ENCODE data around the gene LIPI. TPM values are rescaled to one million over a fixed set of nuclear protein-coding genes. Genes with fewer than 3 reads are reported as not detected.

The LIPI gene
- total RNA-seq, 3 donors from 2014 or later (not counting 1 experiment from before 2014, with no cell fraction given), result not detected

- no peak overlapping the region for H3K4me3 Mint-ChIP-seq
- no peak overlapping the region for H3K4me3 ChIP-seq (ENCODE audit: low read length)
- no peaks in the 10 kb centered on the region for H3K4me1 Mint-ChIP-seq
- peaks cover 11 to 19% of the 10 kb centered on the region in 2 donors for H3K9me3 Mint-ChIP-seq
- no peaks in the 10 kb centered on the region for H3K27me3 Mint-ChIP-seq (ENCODE audit: low read depth in 2 of 2)
- H3K27me3 ChIP-seq (ENCODE audit: control insufficient read depth, insufficient read depth, low read length), result no peaks in the 10 kb centered on the region
- H3K9me3 ChIP-seq (ENCODE audit: control insufficient read depth, insufficient read depth, low read length), result peaks cover 65% of the 10 kb centered on the region
- intact Hi-C loops (cut with micrococcal nuclease), result no loop called here
- DNase-seq, result no peak
- no peak for ATAC-seq
- no peaks in the 10 kb centered on the region for H3K36me3 ChIP-seq (ENCODE audit: control insufficient read depth, insufficient read depth, low read length)
- no peak for TF ChIP-seq CTCF (IDR thresholded peaks at IDR 0.05)
- H3K36me3 Mint-ChIP-seq, result peaks cover 19% of the 10 kb centered on the region
- 97% methylated on average over 17 of the region's 17 CpGs for WGBS (ENCODE audit: insufficient coverage)
- no peak overlapping the region for H3K27ac ChIP-seq (ENCODE audit: low read length)
- no peaks in the 10 kb centered on the region for H3K4me1 ChIP-seq (ENCODE audit: control insufficient read depth, insufficient read depth, low read length)
- no peak overlapping the region for H3K27ac Mint-ChIP-seq
Observed at GRCh38 chr21:14074177-14074576, 136.6 kb downstream of the LIPI start.

GRCh38 chr21:14073615-14074014, 137.1 kb downstream of the LIPI start:
- no peak overlapping the region for H3K27ac ChIP-seq (ENCODE audit: low read length)
- no peaks in the 10 kb centered on the region for H3K4me1 ChIP-seq (ENCODE audit: control insufficient read depth, insufficient read depth, low read length)
- no peak for ATAC-seq
- peaks cover 60% of the 10 kb centered on the region for H3K9me3 ChIP-seq (ENCODE audit: control insufficient read depth, insufficient read depth, low read length)
- no peak for TF ChIP-seq CTCF (IDR thresholded peaks at IDR 0.05)
- intact Hi-C loops (cut with micrococcal nuclease), result no loop called here
- H3K27me3 ChIP-seq (ENCODE audit: control insufficient read depth, insufficient read depth, low read length), result no peaks in the 10 kb centered on the region
- Mint-ChIP-seq H3K27me3 (ENCODE audit: low read depth in 2 of 2) (no peaks in the 10 kb centered on the region), H3K4me1 (no peaks in the 10 kb centered on the region), H3K9me3 (peaks cover 11 to 18% of the 10 kb centered on the region in 2 donors), H3K36me3 (peaks cover 19% of the 10 kb centered on the region), H3K4me3 (no peak overlapping the region), H3K27ac (no peak overlapping the region)
- H3K36me3 ChIP-seq (ENCODE audit: control insufficient read depth, insufficient read depth, low read length), result no peaks in the 10 kb centered on the region
- no peak for DNase-seq
- 97% methylated on average over 16 of the region's 16 CpGs for WGBS (ENCODE audit: insufficient coverage)
- no peak overlapping the region for H3K4me3 ChIP-seq (ENCODE audit: low read length)

GRCh38 chr21:14072761-14073535, 137.8 kb downstream of the LIPI start:
- no peaks in the 10 kb centered on the region for H3K36me3 ChIP-seq (ENCODE audit: control insufficient read depth, insufficient read depth, low read length)
- no peak for ATAC-seq
- H3K4me3 ChIP-seq (ENCODE audit: low read length), result no peak overlapping the region
- peaks cover 13% of the 10 kb centered on the region for H3K36me3 Mint-ChIP-seq
- 96% methylated on average over 46 of the region's 46 CpGs for WGBS (ENCODE audit: insufficient coverage)
- no peak overlapping the region for H3K27ac ChIP-seq (ENCODE audit: low read length)
- no peak for DNase-seq
- no peak for TF ChIP-seq CTCF (IDR thresholded peaks at IDR 0.05)
- H3K27ac Mint-ChIP-seq, result no peak overlapping the region
- no peaks in the 10 kb centered on the region for H3K4me1 ChIP-seq (ENCODE audit: control insufficient read depth, insufficient read depth, low read length)
- peaks cover 54% of the 10 kb centered on the region for H3K9me3 ChIP-seq (ENCODE audit: control insufficient read depth, insufficient read depth, low read length)
- peaks cover 8 to 15% of the 10 kb centered on the region in 2 donors for H3K9me3 Mint-ChIP-seq
- intact Hi-C loops (cut with micrococcal nuclease), result no loop called here
- H3K27me3 ChIP-seq (ENCODE audit: control insufficient read depth, insufficient read depth, low read length), result no peaks in the 10 kb centered on the region
- H3K27me3 Mint-ChIP-seq (ENCODE audit: low read depth in 2 of 2), result no peaks in the 10 kb centered on the region
- no peaks in the 10 kb centered on the region for H3K4me1 Mint-ChIP-seq
- H3K4me3 Mint-ChIP-seq, result no peak overlapping the region
